Measurements from ENCODE around the gene TES.

- no peak for TF ChIP-seq CTCF (IDR thresholded peaks at IDR 0.05; ENCODE audit: low read depth, low read length)
- no peak for TF ChIP-seq POLR2A (IDR thresholded peaks at IDR 0.05; ENCODE audit: extremely low read depth, insufficient read length)
- TF ChIP-seq MAX (IDR thresholded peaks at IDR 0.05; ENCODE audit: low read depth, low read length), result no peak
Measured at GRCh38 chr7:116166156-116166555, 44.2 kb upstream of the TES start.
